Tongue (tissue), 2 donors: ENCODE measurements around the gene CHRNA3. TPM values are rescaled to one million over a fixed set of nuclear protein-coding genes. Genes with fewer than 3 reads are reported as not detected.

ENCODE experiments used
- DNase-seq: peaks from one replicate; pipeline ENCODE4 v3.0.0-alpha.2; 2015
- total RNA-seq: library from RNA; depleted of rRNA; stranded (reverse); fragments of >200 nt; gene quantifications from one replicate; pipeline ENCODE4 v1.2.3, GENCODE V29; 2014

The CHRNA3 gene
- total RNA-seq, 1 donor from 2014 or later, result 0.82 TPM

- no peak for DNase-seq
Observed at GRCh38 chr15:78635346-78635745, 14.6 kb upstream of the CHRNA3 start.

GRCh38 chr15:78634210-78635145, 13.7 kb upstream of the CHRNA3 start:
- no peak for DNase-seq

GRCh38 chr15:78633348-78633747, 12.6 kb upstream of the CHRNA3 start:
- no peak for DNase-seq

- no peak for DNase-seq
Observed at GRCh38 chr15:78630886-78631633, 10.3 kb upstream of the CHRNA3 start.

GRCh38 chr15:78629716-78630065, 8.9 kb upstream of the CHRNA3 start:
- no peak for DNase-seq

- no peak for DNase-seq
Observed at GRCh38 chr15:78629031-78629715, 8.4 kb upstream of the CHRNA3 start.

- no peak for DNase-seq
Observed at GRCh38 chr15:78628227-78628626, 7.4 kb upstream of the CHRNA3 start.

GRCh38 chr15:78627348-78627747, 6.6 kb upstream of the CHRNA3 start:
- DNase-seq, result no peak

- DNase-seq, result no peak
Observed at GRCh38 chr15:78626381-78626995, 5.7 kb upstream of the CHRNA3 start.

- peak; percentile 37 for DNase-seq
Observed at GRCh38 chr15:78625606-78626280, 4.9 kb upstream of the CHRNA3 start.

- DNase-seq, result no peak
Observed at GRCh38 chr15:78624651-78625590, 4.1 kb upstream of the CHRNA3 start.

GRCh38 chr15:78623786-78624497, 3.1 kb upstream of the CHRNA3 start:
- DNase-seq, result no peak

GRCh38 chr15:78621810-78622402, 1.1 kb upstream of the CHRNA3 start:
- no peak for DNase-seq

- peak; percentile 32 for DNase-seq
Observed at GRCh38 chr15:78620021-78620526, 722 bp downstream of the CHRNA3 start.

- DNase-seq, result peak; percentile 4
Observed at GRCh38 chr15:78619022-78619950, 1.5 kb downstream of the CHRNA3 start.

- DNase-seq, result peak; percentile 96
Observed at GRCh38 chr15:78618490-78618934, 2.3 kb downstream of the CHRNA3 start.

- no peak for DNase-seq
Observed at GRCh38 chr15:78618064-78618463, 2.7 kb downstream of the CHRNA3 start.

GRCh38 chr15:78617516-78617915, 3.3 kb downstream of the CHRNA3 start:
- no peak for DNase-seq
